ENCODE measurements around the gene GPR137.

The GPR137 gene

GRCh38 chr11:64313491-64314145, 28.0 kb downstream of the GPR137 start (continued):
- TF ChIP-seq KLF17 (tag by site-specific recombination; IDR thresholded peaks at IDR 0.05) (peak; percentile 61; the same call in 1 of the 2 replicates), ZFHX2 (tag by site-specific recombination; conservative IDR thresholded peaks at IDR 0.05) (no peak), ZNF555 (tag by site-specific recombination; conservative IDR thresholded peaks at IDR 0.05) (no peak), ZSCAN16 (tag by site-specific recombination; IDR thresholded peaks at IDR 0.05) (no peak), ZFP37 (tag by site-specific recombination; IDR thresholded peaks at IDR 0.05) (no peak), ZNF621 (tag by site-specific recombination; IDR thresholded peaks at IDR 0.05) (no peak), SP2 (tag by site-specific recombination; IDR thresholded peaks at IDR 0.05) (0 out of 2 replicates have a peak, but pooled peaks have one; percentile 22), GLIS1 (tag by site-specific recombination; IDR thresholded peaks at IDR 0.05) (peak; percentile 66), ZNF138 (tag by site-specific recombination; IDR thresholded peaks at IDR 0.05; ENCODE audit: borderline replicate concordance) (no peak)

GRCh38 chr11:64314146-64314804, 28.6 kb downstream of the GPR137 start:
- CTCF ChIA-PET, result interaction anchor here (1.6 to 5.0 kb wide), 3 partner anchors 10 to 41 kb away, joined by 5 to 85 read pairs (median 7); no protein-coding TSS in a partner anchor

GRCh38 chr11:64314805-64315561, 29.3 kb downstream of the GPR137 start:
- Histone ChIP-seq H3K36me3 (ENCODE audit: control insufficient read depth in 2 of 2, insufficient read depth in 1 of 2, low read length in 2 of 2) (peaks cover 0 to 36% of the 10 kb centered on the region in 2 experiments; a peak in 1 of 3 replicates), H3K27ac (ENCODE audit: extremely low read depth, low read depth, low read length) (no peak overlapping the region), H3K4me3 (ENCODE audit: low read depth, low read length) (no peak overlapping the region), H3K9me3 (ENCODE audit: control insufficient read depth, insufficient read depth, low read depth, low read length) (no peaks in the 10 kb centered on the region), H3K4me1 (ENCODE audit: control insufficient read depth, insufficient read depth, low read length) (no peaks in the 10 kb centered on the region)
- ChIA-PET POLR2A (no interaction called here), CTCF (interaction anchor here (1.0 to 5.0 kb wide), 2 partner anchors 14 to 40 kb away, joined by 3 to 85 read pairs; no protein-coding TSS in a partner anchor)
- TF ChIP-seq CTCF (tag by site-specific recombination; IDR thresholded peaks at IDR 0.05) (peak; percentile 33; the same call in 1 of the 2 replicates), BCL11B (tag by site-specific recombination; IDR thresholded peaks at IDR 0.05; ENCODE audit: low read depth) (no peak)

More at GRCh38 chr11:64314146-64314804, 28.6 kb downstream of the GPR137 start:
- TF ChIP-seq KLF1 (tag by site-specific recombination; IDR thresholded peaks at IDR 0.05) (no peak), SCRT1 (tag by site-specific recombination; IDR thresholded peaks at IDR 0.05; ENCODE audit: borderline replicate concordance) (no peak), SCRT2 (tag by site-specific recombination; IDR thresholded peaks at IDR 0.05) (no peak), PRDM4 (tag by site-specific recombination; IDR thresholded peaks at IDR 0.05) (peak; percentile 44; the same call in 1 of the 2 replicates), PRDM1 (tag by site-specific recombination; IDR thresholded peaks at IDR 0.05) (peak; percentile 58; the same call in 1 of the 2 replicates), ZBTB17 (tag by site-specific recombination; IDR thresholded peaks at IDR 0.05) (peak; percentile 59), IKZF3 (tag by site-specific recombination; IDR thresholded peaks at IDR 0.05) (peak; percentile 35; the same call in 1 of the 2 replicates), ZNF169 (tag by site-specific recombination; IDR thresholded peaks at IDR 0.05) (no peak)
- Histone ChIP-seq H3K4me3 (ENCODE audit: low read depth, low read length) (no peak overlapping the region), H3K36me3 (ENCODE audit: control insufficient read depth in 2 of 2, insufficient read depth in 1 of 2, low read length in 2 of 2) (peaks cover 0 to 31% of the 10 kb centered on the region in 2 experiments; a peak in 1 of 3 replicates), H3K9me3 (ENCODE audit: control insufficient read depth, insufficient read depth, low read depth, low read length) (no peaks in the 10 kb centered on the region), H3K4me1 (ENCODE audit: control insufficient read depth, insufficient read depth, low read length) (no peaks in the 10 kb centered on the region), H3K27ac (ENCODE audit: extremely low read depth, low read depth, low read length) (no peak overlapping the region)
- POLR2A ChIA-PET, result interaction anchor here (0.7 kb wide), 1 partner anchor 110 kb away, joined by 3 read pairs; no protein-coding TSS in a partner anchor
